BJ (cell line): Measurements from ENCODE around the gene ERBB4. TPM values are rescaled to one million over a fixed set of nuclear protein-coding genes. Genes with fewer than 3 reads are reported as not detected.

Experiments used
- CTCF ChIA-PET: fragments of 350-600 bp; formaldehyde crosslinking; extraction: SDS; loops from one replicate; lab custom pipeline; 2021; ENCODE audit warnings: antibody characterized with exemption, inconsistent platforms; lab: Yijun Ruan, JAX
- POLR2A ChIA-PET: fragments of 300-600 bp; sonication (Branson Sonifier 250); formaldehyde crosslinking; extraction: SDS; loops from one replicate; lab custom pipeline; 2021; ENCODE audit warnings: antibody characterized with exemption; lab: Charles Lee
- DNase-seq: peaks from one replicate; pipeline ENCODE4 v3.0.0-alpha.2; 2011; ENCODE audit warnings: low read depth
- H3K27me3 ChIP-seq: 2 replicates; pipeline ENCODE4 v1.6.0; 2011; ENCODE audit warnings: low read length; ENCODE audit not compliant: control insufficient read depth, insufficient read depth
- H3K36me3 ChIP-seq: 2 replicates; pipeline ENCODE4 v1.5.1; 2011; ENCODE audit warnings: low read length; ENCODE audit not compliant: control insufficient read depth, insufficient read depth
- H3K4me3 ChIP-seq: 2 replicates; pipeline ENCODE4 v1.5.1; 2011; ENCODE audit warnings: low read depth, mild to moderate bottlenecking, control low read depth, low read length
- polyA plus RNA-seq: library from polyadenylated mRNA; depleted of rRNA; stranded (reverse); fragments of >200 nt; gene quantifications from 2 replicates; pipeline ENCODE4 v1.2.3, GENCODE V29; 2011
- TF ChIP-seq, protein P1 (sequence below): IDR thresholded peaks from 2 replicates; pipeline ENCODE4 v1.5.1; 2011; ENCODE audit warnings: low read depth, mild to moderate bottlenecking, control low read depth, inconsistent platforms, low read length, moderate library complexity; ENCODE audit not compliant: insufficient read depth

Gene ERBB4
- polyA plus RNA-seq, 1 experiment: not detected

DNA sequence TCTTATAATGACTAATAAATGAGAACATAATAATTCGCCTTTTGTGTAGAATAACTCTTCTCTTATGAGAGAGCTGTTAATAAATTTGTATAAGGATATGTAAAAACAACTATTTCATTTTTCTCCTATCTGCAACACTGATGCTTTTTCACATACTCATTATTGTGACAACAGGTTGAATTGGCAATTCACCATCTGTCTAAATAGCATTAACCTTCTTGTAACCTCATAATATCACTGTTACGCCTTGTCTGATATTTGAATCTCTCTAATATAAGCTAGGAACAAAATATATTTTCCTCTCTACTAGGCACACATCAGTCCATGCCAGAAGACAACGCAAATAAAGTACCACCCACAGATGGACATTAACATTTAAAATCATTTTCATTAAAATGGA, 1043.3 kb downstream of the ERBB4 start:
- Histone ChIP-seq H3K27me3 (no peaks in the 10 kb centered on the region), H3K36me3 (no peaks in the 10 kb centered on the region), H3K4me3 (no peak overlapping the region)
- CTCF ChIA-PET: no interaction called here
- POLR2A ChIA-PET: no interaction called here
- TF ChIP-seq, protein P1, sequence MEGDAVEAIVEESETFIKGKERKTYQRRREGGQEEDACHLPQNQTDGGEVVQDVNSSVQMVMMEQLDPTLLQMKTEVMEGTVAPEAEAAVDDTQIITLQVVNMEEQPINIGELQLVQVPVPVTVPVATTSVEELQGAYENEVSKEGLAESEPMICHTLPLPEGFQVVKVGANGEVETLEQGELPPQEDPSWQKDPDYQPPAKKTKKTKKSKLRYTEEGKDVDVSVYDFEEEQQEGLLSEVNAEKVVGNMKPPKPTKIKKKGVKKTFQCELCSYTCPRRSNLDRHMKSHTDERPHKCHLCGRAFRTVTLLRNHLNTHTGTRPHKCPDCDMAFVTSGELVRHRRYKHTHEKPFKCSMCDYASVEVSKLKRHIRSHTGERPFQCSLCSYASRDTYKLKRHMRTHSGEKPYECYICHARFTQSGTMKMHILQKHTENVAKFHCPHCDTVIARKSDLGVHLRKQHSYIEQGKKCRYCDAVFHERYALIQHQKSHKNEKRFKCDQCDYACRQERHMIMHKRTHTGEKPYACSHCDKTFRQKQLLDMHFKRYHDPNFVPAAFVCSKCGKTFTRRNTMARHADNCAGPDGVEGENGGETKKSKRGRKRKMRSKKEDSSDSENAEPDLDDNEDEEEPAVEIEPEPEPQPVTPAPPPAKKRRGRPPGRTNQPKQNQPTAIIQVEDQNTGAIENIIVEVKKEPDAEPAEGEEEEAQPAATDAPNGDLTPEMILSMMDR: no peak
- DNase-seq: no peak

DNA sequence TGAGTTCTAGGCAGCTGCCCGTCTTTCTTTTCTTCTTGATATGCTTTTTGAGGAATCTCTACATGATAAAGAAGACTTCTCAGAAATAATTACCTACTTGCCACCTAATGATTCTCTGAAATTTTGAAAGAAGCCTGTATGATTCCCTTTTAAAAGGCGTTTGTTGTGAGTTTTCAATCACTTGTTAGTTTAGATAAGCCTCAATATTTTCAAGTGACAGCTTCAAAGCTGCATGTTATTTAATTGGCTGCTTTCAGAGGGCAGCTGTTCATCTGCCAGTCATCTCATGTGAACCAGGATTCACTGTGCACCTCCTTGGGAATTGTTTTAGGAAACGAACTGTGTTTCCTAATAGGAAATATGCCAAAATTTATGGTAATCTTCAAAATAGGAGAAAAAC, 1044.1 kb downstream of the ERBB4 start:
- no peak for DNase-seq
- H3K36me3 ChIP-seq: no peaks in the 10 kb centered on the region
- H3K4me3 ChIP-seq: no peak overlapping the region
- H3K27me3 ChIP-seq: no peaks in the 10 kb centered on the region
- TF ChIP-seq, protein P1: no peak
- ChIA-PET POLR2A (no interaction called here), CTCF (no interaction called here)

DNA sequence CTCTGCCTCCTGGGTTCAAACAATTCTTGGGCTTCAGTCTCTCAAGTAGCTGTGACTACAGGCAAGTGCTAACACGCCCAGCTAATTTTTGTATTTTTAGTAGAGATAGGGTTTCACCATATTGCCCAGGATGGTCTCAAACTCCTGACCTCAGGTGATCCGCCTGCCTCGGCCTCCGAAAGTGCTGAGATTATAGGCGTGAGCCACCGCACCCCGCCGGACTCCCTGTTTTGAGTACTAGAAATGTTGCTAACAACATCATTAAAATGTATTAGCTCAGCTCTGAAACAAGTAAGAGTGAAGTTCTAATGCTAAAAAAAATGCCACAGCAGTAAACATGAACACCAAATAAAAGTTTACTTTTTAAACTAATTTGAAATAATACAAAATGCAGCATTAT, 1044.5 kb downstream of the ERBB4 start:
- H3K36me3 ChIP-seq: no peaks in the 10 kb centered on the region
- DNase-seq: no peak
- no peaks in the 10 kb centered on the region for H3K27me3 ChIP-seq
- no peak overlapping the region for H3K4me3 ChIP-seq
- TF ChIP-seq, protein P1: no peak
- CTCF ChIA-PET: no interaction called here
- POLR2A ChIA-PET: no interaction called here

DNA sequence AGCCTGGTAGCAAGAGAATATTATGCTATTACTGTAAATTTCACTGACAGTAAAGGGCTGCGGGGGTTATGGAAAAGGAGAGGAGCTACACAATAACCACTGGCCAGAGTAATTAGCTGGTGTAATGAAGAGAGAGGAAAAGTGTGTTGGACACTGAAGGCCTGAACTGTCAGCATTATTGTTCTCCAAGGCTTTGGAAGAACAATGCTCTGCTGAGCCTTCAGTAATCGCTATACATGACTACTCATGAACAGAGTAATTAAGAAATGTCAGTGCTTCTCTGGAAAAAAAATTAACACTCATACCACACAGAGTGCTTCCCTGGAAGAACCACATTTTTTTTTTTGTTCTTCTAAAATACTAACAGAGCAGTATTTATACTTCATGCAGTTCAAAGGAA, 1050.9 kb downstream of the ERBB4 start:
- CTCF ChIA-PET: no interaction called here
- TF ChIP-seq, protein P1: no peak
- POLR2A ChIA-PET: no interaction called here
- Histone ChIP-seq H3K27me3 (no peaks in the 10 kb centered on the region), H3K36me3 (no peaks in the 10 kb centered on the region), H3K4me3 (no peak overlapping the region)
- DNase-seq: no peak

DNA sequence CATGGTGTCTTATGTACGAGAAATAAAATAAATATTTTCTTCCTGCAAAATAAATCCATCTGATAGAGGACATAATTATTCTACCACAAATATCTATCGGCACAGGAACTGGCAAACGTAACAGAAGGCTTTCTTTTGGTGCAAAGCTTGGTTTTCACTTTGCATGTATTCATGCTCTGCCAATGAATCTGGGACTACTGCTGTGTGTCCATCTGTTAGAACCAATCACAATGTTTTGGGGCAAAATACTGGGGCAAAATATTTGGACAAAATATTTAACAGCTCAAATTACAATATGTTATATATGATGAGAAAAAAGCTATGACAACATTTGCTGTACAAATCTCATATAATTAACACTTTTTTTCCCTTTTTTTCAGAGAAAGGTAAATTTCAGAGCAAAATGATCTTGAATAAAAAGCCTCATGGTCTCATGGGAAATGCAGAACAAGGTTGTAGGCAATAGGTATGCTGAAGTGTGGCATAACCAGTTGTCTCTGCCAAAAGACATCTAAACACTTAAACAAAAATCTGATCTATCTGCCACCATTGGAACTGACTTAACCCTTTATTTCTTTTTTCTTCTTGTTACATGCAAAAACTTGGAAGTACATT, 1059.0 kb downstream of the ERBB4 start:
- Histone ChIP-seq H3K4me3 (no peak overlapping the region), H3K36me3 (no peaks in the 10 kb centered on the region), H3K27me3 (no peaks in the 10 kb centered on the region)
- DNase-seq: no peak
- ChIA-PET CTCF (no interaction called here), POLR2A (no interaction called here)
- TF ChIP-seq, protein P1: no peak
